ENCODE measurements around the gene MEOX2.

GRCh38 chr7:15715435-15715834, 29.0 kb upstream of the MEOX2 start:
- TF ChIP-seq POLR2A (IDR thresholded peaks at IDR 0.05), result no peak
- TF ChIP-seq CTCF (IDR thresholded peaks at IDR 0.05), result no peak

All from transverse colon (tissue), 3 donors.